Measurements from ENCODE around the gene SARDH.

SARDH gene

DNA sequence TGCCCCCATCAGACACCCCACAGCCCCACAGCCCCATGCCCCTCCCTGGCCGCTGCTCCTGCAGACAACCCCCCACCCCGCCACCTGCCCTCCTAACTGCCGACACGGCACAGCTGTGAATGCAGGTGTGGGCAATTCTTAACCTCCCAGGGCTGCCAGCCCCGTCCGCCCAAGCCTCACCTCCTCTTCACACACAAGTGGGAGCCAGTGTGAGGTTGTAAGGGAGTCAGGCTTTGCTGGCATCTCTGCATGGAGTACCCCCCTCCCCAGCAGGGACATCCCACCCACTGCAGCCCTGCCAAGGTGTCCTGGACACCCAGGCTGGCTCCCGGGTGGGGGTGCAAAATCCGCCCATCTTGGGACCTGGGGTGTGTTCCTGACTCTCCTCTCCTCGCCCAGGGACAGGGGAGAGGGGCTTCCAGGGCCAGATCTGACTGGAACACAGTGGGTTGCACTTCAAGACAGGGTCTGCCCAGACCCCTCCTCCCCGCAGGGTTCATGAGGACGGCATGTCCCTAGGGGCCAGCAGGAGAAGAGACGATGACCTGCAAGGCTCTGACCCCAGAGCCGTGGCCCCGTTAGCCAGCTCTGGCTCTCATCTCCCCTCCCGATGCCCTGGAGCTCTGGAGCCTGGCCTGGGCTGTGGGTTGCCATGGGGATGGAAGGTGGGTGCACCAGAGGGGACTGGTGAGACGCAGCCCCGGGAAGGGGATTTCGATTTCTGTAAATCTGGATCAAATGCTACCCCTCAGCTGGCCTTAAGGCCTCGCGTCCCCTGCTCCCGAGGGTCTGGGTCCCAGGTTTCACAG is 34.4 kb downstream of the SARDH start:
- DNase-seq (ENCODE audit: extremely low read depth, low read depth) = no peak
- H3K4me3 ChIP-seq (replicated peaks; ENCODE audit: low read depth, low read length) = no peak overlapping the region
- TF ChIP-seq CTCF (IDR thresholded peaks at IDR 0.05; ENCODE audit: low read depth, low read length, missing control alignments) = no peak

GRCh38 chr9:133702798-133703590 is 35.2 kb downstream of the SARDH start:
- no peak for DNase-seq (ENCODE audit: extremely low read depth, low read depth)
- H3K4me3 ChIP-seq (replicated peaks; ENCODE audit: low read depth, low read length) = no peak overlapping the region
- TF ChIP-seq CTCF (IDR thresholded peaks at IDR 0.05; ENCODE audit: low read depth, low read length, missing control alignments) = no peak

DNA sequence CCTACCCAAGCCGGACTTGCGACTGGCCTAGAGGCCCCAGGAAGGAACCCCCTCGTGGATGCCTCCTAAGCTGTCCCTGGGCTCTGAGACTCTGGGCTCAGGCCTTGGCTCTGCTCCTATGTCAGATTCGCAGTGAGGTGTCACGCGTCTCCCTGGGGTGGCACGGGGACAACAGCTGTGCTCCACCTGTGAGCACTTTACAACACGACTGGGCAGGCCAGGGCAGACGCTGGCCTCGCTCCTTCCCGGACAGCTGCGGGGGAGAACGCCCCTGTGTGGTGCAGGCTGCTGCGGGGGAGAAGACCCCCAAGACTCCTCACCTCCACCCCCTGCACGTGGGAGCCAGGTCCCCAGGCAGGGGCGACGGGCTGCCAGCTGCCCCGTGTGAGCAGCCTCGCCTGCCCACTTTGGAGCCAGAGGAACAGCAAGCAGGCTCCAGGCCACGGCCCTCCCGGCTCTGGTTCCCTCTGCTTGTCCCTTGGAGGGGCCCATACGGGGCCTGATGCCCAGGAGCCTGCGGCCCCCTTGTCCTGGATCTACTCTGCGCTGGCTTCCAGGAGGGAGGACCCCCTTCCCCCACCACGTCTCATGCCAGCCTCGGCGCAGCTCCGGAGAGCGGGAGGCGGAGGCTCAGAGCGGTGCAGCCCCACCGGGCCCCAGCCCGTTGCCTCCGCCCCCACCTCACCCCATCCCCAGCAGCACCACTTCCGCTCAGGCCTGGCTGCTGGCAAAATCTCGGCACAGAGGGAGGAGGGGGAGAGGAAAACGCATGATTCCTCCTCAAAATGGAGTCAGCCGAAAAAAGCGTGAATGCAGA is 36.0 kb downstream of the SARDH start:
- no peak overlapping the region for H3K4me3 ChIP-seq (replicated peaks; ENCODE audit: low read depth, low read length)
- no peak for TF ChIP-seq CTCF (IDR thresholded peaks at IDR 0.05; ENCODE audit: low read depth, low read length, missing control alignments)
- DNase-seq (ENCODE audit: extremely low read depth, low read depth) = no peak

- no peak for DNase-seq (ENCODE audit: extremely low read depth, low read depth)
- TF ChIP-seq CTCF (IDR thresholded peaks at IDR 0.05; ENCODE audit: low read depth, low read length, missing control alignments) = no peak
- no peak overlapping the region for H3K4me3 ChIP-seq (replicated peaks; ENCODE audit: low read depth, low read length)
These were observed 36.7 kb downstream of the SARDH start for GRCh38 chr9:133701321-133701980.

- no peak for TF ChIP-seq CTCF (IDR thresholded peaks at IDR 0.05; ENCODE audit: low read depth, low read length, missing control alignments)
- DNase-seq (ENCODE audit: extremely low read depth, low read depth) = no peak
- H3K4me3 ChIP-seq (replicated peaks; ENCODE audit: low read depth, low read length) = no peak overlapping the region
These were observed 37.3 kb downstream of the SARDH start for GRCh38 chr9:133700819-133701320.

GRCh38 chr9:133699546-133699945 is 38.6 kb downstream of the SARDH start:
- H3K4me3 ChIP-seq (replicated peaks; ENCODE audit: low read depth, low read length) = no peak overlapping the region
- DNase-seq (ENCODE audit: extremely low read depth, low read depth) = no peak
- TF ChIP-seq CTCF (IDR thresholded peaks at IDR 0.05; ENCODE audit: low read depth, low read length, missing control alignments) = no peak

Data from HFF-Myc (cell line).